MM.1S (cell line): ENCODE data around the gene ZNF57.

Experiments used
- DNase-seq: peaks from one replicate; pipeline ENCODE4 v3.0.0-alpha.2; 2015
- H2AFZ ChIP-seq: fragments of 300-600 bp; sonication (generic); 2 replicates; pipeline ENCODE4 v1.6.0; 2016; ENCODE audit warnings: antibody characterized with exemption, low read length
- H3F3A ChIP-seq: fragments of 300-600 bp; sonication (generic); 2 replicates; pipeline ENCODE4 v1.6.1; 2016; ENCODE audit warnings: mild to moderate bottlenecking, antibody characterized with exemption, low read length, moderate library complexity, mixed read lengths; ENCODE audit not compliant: insufficient read depth
- H3K27ac ChIP-seq: fragments of 300-600 bp; sonication (generic); 2 replicates; pipeline ENCODE4 v1.5.1; 2016; ENCODE audit warnings: mild to moderate bottlenecking, low read length
- H3K27me3 ChIP-seq: fragments of 300-600 bp; sonication (generic); replicated peaks from 2 replicates; pipeline ENCODE4 v1.6.0; 2016; ENCODE audit warnings: low read length; ENCODE audit not compliant: insufficient read depth
- H3K36me3 ChIP-seq: fragments of 300-600 bp; sonication (generic); replicated peaks from 2 replicates; pipeline ENCODE4 v1.6.1; 2016; ENCODE audit warnings: mild to moderate bottlenecking, low read length, mixed read lengths; ENCODE audit not compliant: insufficient read depth
- H3K4me1 ChIP-seq: fragments of 300-600 bp; sonication (generic); 2 replicates; pipeline ENCODE4 v1.6.1; 2016; ENCODE audit warnings: low read length, mixed read lengths
- H3K4me2 ChIP-seq: fragments of 300-600 bp; sonication (generic); 2 replicates; pipeline ENCODE4 v1.6.0; 2016; ENCODE audit warnings: low read depth, low read length
- H3K4me3 ChIP-seq: fragments of 300-600 bp; sonication (generic); 2 replicates; pipeline ENCODE4 v1.5.1; 2016; ENCODE audit warnings: low read length, mixed read lengths
- H3K79me2 ChIP-seq: fragments of 300-600 bp; sonication (generic); 2 replicates; pipeline ENCODE4 v1.6.1; 2016; ENCODE audit warnings: mixed run types, low read length, mixed read lengths
- H3K9ac ChIP-seq: fragments of 300-600 bp; sonication (generic); 2 replicates; pipeline ENCODE4 v1.6.1; 2016; ENCODE audit warnings: low read length, mixed read lengths
- H3K9me2 ChIP-seq: fragments of 300-600 bp; sonication (generic); replicated peaks from 2 replicates; pipeline ENCODE4 v1.6.1; 2016; ENCODE audit warnings: mild to moderate bottlenecking, low read length, mixed read lengths; ENCODE audit not compliant: insufficient read depth
- H3K9me3 ChIP-seq: fragments of 300-600 bp; sonication (generic); replicated peaks from 2 replicates; pipeline ENCODE4 v1.6.1; 2016; ENCODE audit warnings: mild to moderate bottlenecking, low read length, mixed read lengths; ENCODE audit not compliant: insufficient read depth
- H4K20me1 ChIP-seq: fragments of 300-600 bp; sonication (generic); 2 replicates; pipeline ENCODE4 v1.6.1; 2016; ENCODE audit warnings: mild to moderate bottlenecking, low read length, moderate library complexity, mixed read lengths; ENCODE audit not compliant: insufficient read depth
- EZH2 ChIP-seq: fragments of 300-600 bp; sonication (generic); optimal IDR thresholded peaks from 2 replicates; pipeline ENCODE3; 2017; ENCODE audit warnings: low read depth, mild to moderate bottlenecking, antibody characterized with exemption, low read length, mixed read lengths
- EZH2phosphoT487 ChIP-seq: fragments of 300-600 bp; sonication (generic); IDR thresholded peaks from 2 replicates; pipeline ENCODE4 v1.6.1; 2018; ENCODE audit warnings: antibody characterized with exemption, low read length
- TF ChIP-seq, protein P1 (sequence below): fragments of 300-600 bp; sonication (generic); IDR thresholded peaks from 2 replicates; pipeline ENCODE4 v1.5.1; 2016; ENCODE audit warnings: antibody characterized with exemption, low read length, mixed read lengths

The ZNF57 gene

DNA sequence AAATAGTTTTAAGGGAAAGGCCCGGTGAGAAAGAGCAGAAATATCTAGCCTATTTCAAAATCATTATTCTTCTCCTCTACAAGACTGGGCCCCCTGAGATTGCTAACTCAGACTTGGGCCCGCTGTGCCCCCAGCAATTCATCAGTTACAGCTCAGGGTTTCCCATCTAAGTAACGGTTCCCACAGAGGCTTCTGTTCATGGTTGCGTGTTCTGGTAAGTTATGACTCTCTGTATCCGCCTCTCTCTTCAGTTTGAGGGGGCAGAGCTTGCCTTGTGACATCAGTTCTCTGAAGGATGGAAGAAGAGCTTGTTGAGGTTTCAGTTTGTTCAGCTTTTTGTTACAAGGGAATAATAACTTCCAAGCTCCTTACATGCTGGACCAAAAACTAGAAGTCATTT, 11.6 kb downstream of the ZNF57 start:
- Histone ChIP-seq H3K36me3 (no peaks in the 10 kb centered on the region), H3K4me1 (no peaks in the 10 kb centered on the region), H3K9me3 (no peaks in the 10 kb centered on the region), H2AFZ (no peak overlapping the region), H3F3A (no peaks in the 10 kb centered on the region), H3K9ac (no peak overlapping the region), H3K79me2 (no peaks in the 10 kb centered on the region), H3K4me3 (no peak overlapping the region), H3K4me2 (no peak overlapping the region), H3K27ac (no peak overlapping the region), H3K9me2 (no peaks in the 10 kb centered on the region), H3K27me3 (peaks cover 81% of the 10 kb centered on the region), H4K20me1 (no peaks in the 10 kb centered on the region)
- DNase-seq, result no peak
- TF ChIP-seq, protein P1, sequence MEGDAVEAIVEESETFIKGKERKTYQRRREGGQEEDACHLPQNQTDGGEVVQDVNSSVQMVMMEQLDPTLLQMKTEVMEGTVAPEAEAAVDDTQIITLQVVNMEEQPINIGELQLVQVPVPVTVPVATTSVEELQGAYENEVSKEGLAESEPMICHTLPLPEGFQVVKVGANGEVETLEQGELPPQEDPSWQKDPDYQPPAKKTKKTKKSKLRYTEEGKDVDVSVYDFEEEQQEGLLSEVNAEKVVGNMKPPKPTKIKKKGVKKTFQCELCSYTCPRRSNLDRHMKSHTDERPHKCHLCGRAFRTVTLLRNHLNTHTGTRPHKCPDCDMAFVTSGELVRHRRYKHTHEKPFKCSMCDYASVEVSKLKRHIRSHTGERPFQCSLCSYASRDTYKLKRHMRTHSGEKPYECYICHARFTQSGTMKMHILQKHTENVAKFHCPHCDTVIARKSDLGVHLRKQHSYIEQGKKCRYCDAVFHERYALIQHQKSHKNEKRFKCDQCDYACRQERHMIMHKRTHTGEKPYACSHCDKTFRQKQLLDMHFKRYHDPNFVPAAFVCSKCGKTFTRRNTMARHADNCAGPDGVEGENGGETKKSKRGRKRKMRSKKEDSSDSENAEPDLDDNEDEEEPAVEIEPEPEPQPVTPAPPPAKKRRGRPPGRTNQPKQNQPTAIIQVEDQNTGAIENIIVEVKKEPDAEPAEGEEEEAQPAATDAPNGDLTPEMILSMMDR, result no peak
- TF ChIP-seq EZH2 (no peak), EZH2phosphoT487 (no peak)

DNA sequence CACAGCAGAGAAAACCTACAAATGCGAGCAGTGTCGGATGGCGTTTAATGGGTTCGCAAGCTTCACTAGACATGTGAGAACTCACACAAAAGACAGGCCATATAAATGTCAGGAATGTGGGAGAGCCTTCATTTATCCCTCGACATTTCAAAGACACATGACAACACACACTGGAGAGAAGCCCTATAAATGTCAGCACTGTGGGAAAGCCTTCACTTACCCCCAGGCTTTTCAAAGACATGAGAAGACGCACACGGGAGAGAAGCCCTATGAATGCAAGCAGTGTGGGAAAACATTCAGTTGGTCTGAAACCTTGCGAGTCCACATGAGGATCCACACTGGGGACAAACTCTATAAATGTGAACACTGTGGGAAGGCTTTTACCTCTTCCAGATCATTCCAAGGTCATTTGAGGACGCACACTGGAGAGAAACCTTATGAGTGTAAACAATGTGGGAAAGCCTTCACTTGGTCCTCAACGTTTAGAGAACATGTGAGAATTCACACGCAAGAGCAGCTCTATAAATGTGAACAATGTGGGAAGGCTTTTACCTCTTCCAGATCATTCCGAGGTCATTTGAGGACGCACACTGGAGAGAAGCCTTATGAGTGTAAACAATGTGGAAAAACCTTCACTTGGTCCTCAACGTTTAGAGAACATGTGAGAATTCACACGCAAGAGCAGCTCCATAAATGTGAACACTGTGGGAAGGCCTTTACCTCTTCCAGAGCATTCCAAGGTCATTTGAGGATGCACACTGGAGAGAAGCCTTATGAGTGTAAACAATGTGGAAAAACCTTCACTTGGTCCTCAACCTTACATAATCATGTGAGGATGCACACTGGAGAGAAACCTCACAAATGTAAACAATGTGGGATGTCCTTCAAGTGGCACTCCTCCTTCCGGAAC, 16.8 kb downstream of the ZNF57 start:
- no peaks in the 10 kb centered on the region for H3F3A ChIP-seq
- no peak for DNase-seq
- H4K20me1 ChIP-seq, result no peaks in the 10 kb centered on the region
- TF ChIP-seq EZH2phosphoT487 (no peak), EZH2 (no peak)
- TF ChIP-seq, protein P1, result no peak
- H3K9me3 ChIP-seq, result no peaks in the 10 kb centered on the region
- H3K27ac ChIP-seq, result no peak overlapping the region
- no peak overlapping the region for H3K4me3 ChIP-seq
- peaks cover 98% of the 10 kb centered on the region for H3K27me3 ChIP-seq
- no peaks in the 10 kb centered on the region for H3K79me2 ChIP-seq
- no peak overlapping the region for H3K9ac ChIP-seq
- no peak overlapping the region for H3K4me2 ChIP-seq
- no peaks in the 10 kb centered on the region for H3K9me2 ChIP-seq
- no peak overlapping the region for H2AFZ ChIP-seq
- no peaks in the 10 kb centered on the region for H3K36me3 ChIP-seq
- no peaks in the 10 kb centered on the region for H3K4me1 ChIP-seq

DNA sequence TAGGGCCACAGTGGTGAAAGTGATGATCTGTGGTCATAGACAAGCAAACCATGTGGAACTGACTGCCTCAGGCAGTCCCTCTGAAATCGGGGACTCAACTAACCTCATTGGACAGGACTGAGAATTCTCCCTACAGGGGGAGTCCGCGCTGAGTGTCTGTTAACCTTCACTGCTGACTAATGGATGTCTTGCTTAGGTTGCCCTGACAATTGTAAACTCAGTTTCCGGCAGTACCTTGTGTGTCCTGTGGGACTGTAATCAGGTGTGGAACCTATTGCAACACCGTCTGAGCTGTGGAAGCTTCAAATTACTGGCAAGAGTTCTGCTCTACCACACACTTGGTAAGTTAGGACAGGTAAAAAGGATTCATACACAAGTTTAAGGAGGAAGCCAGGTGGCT, 22.3 kb downstream of the ZNF57 start:
- Histone ChIP-seq H4K20me1 (no peaks in the 10 kb centered on the region), H3K9ac (no peak overlapping the region), H3K4me2 (no peak overlapping the region)

More for the DNA sequence above, 22.3 kb downstream of the ZNF57 start:
- no peaks in the 10 kb centered on the region for H3F3A ChIP-seq
- no peak for TF ChIP-seq EZH2
- TF ChIP-seq EZH2phosphoT487, result no peak
- TF ChIP-seq, protein P1, result no peak
- peaks cover 77% of the 10 kb centered on the region for H3K27me3 ChIP-seq
- no peak overlapping the region for H3K4me3 ChIP-seq
- no peaks in the 10 kb centered on the region for H3K4me1 ChIP-seq
- DNase-seq, result no peak
- H2AFZ ChIP-seq, result no peak overlapping the region
- no peaks in the 10 kb centered on the region for H3K79me2 ChIP-seq
- H3K9me3 ChIP-seq, result no peaks in the 10 kb centered on the region
- no peak overlapping the region for H3K27ac ChIP-seq
- no peaks in the 10 kb centered on the region for H3K36me3 ChIP-seq
- no peaks in the 10 kb centered on the region; the same call in 1 of the 2 replicates for H3K9me2 ChIP-seq
